Gastroesophageal sphincter (tissue), 3 donors: Measurements from ENCODE around the gene HSD11B1L.

ENCODE experiments used
- POLR2A ChIP-seq, 2 donors: fragments of 450-650 bp; IDR thresholded peaks; one replicate each; pipeline ENCODE4 v1.6.1; 2017; ENCODE audit warnings: antibody characterized with exemption in 2 of 2, mild to moderate bottlenecking in 2 of 2, moderate library complexity in 1 of 2
- POLR2AphosphoS5 ChIP-seq: sonication (generic); formaldehyde crosslinking; IDR thresholded peaks from one replicate; pipeline ENCODE4 v1.6.1; 2017; ENCODE audit warnings: antibody characterized with exemption
- TF ChIP-seq, protein P1 (sequence below), 4 experiments: fragments of 200-600 bp in 2 of 4; fragments of 450-650 bp in 2 of 4; sonication (generic) in 1 of 4; IDR thresholded peaks; one replicate each; pipeline ENCODE4 v1.5.1; 2017 to 2019; ENCODE audit warnings: antibody characterized with exemption in 4 of 4, mild to moderate bottlenecking in 2 of 4, moderate library complexity in 2 of 4

- TF ChIP-seq POLR2A (IDR thresholded peaks at IDR 0.05) (no peak), POLR2AphosphoS5 (no peak)
- TF ChIP-seq, protein P1, sequence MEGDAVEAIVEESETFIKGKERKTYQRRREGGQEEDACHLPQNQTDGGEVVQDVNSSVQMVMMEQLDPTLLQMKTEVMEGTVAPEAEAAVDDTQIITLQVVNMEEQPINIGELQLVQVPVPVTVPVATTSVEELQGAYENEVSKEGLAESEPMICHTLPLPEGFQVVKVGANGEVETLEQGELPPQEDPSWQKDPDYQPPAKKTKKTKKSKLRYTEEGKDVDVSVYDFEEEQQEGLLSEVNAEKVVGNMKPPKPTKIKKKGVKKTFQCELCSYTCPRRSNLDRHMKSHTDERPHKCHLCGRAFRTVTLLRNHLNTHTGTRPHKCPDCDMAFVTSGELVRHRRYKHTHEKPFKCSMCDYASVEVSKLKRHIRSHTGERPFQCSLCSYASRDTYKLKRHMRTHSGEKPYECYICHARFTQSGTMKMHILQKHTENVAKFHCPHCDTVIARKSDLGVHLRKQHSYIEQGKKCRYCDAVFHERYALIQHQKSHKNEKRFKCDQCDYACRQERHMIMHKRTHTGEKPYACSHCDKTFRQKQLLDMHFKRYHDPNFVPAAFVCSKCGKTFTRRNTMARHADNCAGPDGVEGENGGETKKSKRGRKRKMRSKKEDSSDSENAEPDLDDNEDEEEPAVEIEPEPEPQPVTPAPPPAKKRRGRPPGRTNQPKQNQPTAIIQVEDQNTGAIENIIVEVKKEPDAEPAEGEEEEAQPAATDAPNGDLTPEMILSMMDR (IDR thresholded peaks at IDR 0.05) = no peak
Measured at GRCh38 chr19:5697022-5697889, 16.4 kb downstream of the HSD11B1L start.
